Liver (tissue), 9 donors: ENCODE data around the gene NTF3. TPM values are rescaled to one million over a fixed set of nuclear protein-coding genes. Genes with fewer than 3 reads are reported as not detected.

Experiments used
- DNase-seq: peaks from one replicate; pipeline ENCODE4 v3.0.0-alpha.2; 2017; ENCODE audit warnings: low spot score
- H3K27ac ChIP-seq, 2 donors: one replicate each; pipeline ENCODE4 v1.7.0; 2013; ENCODE audit warnings: inconsistent platforms in 2 of 2, low read length in 2 of 2, control low read depth in 1 of 2, low read depth in 1 of 2, mild to moderate bottlenecking in 1 of 2
- H3K27me3 ChIP-seq, 4 donors: one replicate each; pipeline versions ENCODE4 v1.6.1 to v1.7.0; 2013; ENCODE audit warnings: low read length in 3 of 4, inconsistent platforms in 1 of 4, mild to moderate bottlenecking in 1 of 4, moderate library complexity in 1 of 4; ENCODE audit not compliant: control insufficient read depth in 4 of 4, insufficient read depth in 4 of 4
- H3K36me3 ChIP-seq, 4 donors: one replicate each; pipeline versions ENCODE4 v1.6.1 to v1.7.0; 2013; ENCODE audit warnings: low read length in 3 of 4, mild to moderate bottlenecking in 3 of 4, low read depth in 1 of 4, moderate library complexity in 1 of 4; ENCODE audit not compliant: control insufficient read depth in 4 of 4, insufficient read depth in 3 of 4
- H3K4me1 ChIP-seq, 4 donors: one replicate each; pipeline versions ENCODE4 v1.6.1 to v1.7.0; 2013; ENCODE audit warnings: low read length in 3 of 4, mild to moderate bottlenecking in 3 of 4, moderate library complexity in 1 of 4; ENCODE audit not compliant: control insufficient read depth in 4 of 4, insufficient read depth in 4 of 4
- H3K4me3 ChIP-seq, 3 donors: one replicate each; pipeline versions ENCODE4 v1.6.1 to v1.7.0; 2013; ENCODE audit warnings: low read length in 3 of 3, control low read depth in 1 of 3, low read depth in 1 of 3, mild to moderate bottlenecking in 1 of 3
- H3K9ac ChIP-seq, 2 donors: one replicate each; pipeline ENCODE4 v1.7.0; 2013; ENCODE audit warnings: low read length in 2 of 2, mild to moderate bottlenecking in 2 of 2, moderate library complexity in 2 of 2, control low read depth in 1 of 2, low read depth in 1 of 2
- H3K9me3 ChIP-seq, 4 donors: one replicate each; pipeline versions ENCODE4 v1.6.1 to v1.7.0; 2013; ENCODE audit warnings: low read length in 3 of 4; ENCODE audit not compliant: control insufficient read depth in 4 of 4
- EGR1 ChIP-seq, 2 donors: IDR thresholded peaks; 2 replicates each; pipeline ENCODE4 v1.6.1; 2016 to 2018; ENCODE audit warnings: antibody characterized with exemption in 2 of 2, low read depth in 2 of 2
- FOXA1 ChIP-seq: IDR thresholded peaks from 2 replicates; pipeline ENCODE4 v1.6.1; 2016; ENCODE audit warnings: antibody characterized with exemption
- FOXA2 ChIP-seq: IDR thresholded peaks from 2 replicates; pipeline ENCODE4 v1.6.1; 2016; ENCODE audit warnings: antibody characterized with exemption
- HNF4A ChIP-seq, 2 donors: conservative IDR thresholded peaks; 2 replicates each; pipeline ENCODE4 v1.6.1; 2016; ENCODE audit warnings: antibody characterized with exemption in 2 of 2, mild to moderate bottlenecking in 2 of 2
- HNF4G ChIP-seq: IDR thresholded peaks from 2 replicates; pipeline ENCODE4 v1.6.1; 2016; ENCODE audit warnings: antibody characterized with exemption
- JUND ChIP-seq, 2 donors: IDR thresholded peaks; 2 replicates each; pipeline ENCODE4 v1.6.1; 2016; ENCODE audit warnings: antibody characterized with exemption in 2 of 2
- RXRA ChIP-seq, 2 donors: IDR thresholded peaks; 2 replicates each; pipeline ENCODE4 v1.6.1; 2017 to 2018; ENCODE audit warnings: antibody characterized with exemption in 2 of 2, mild to moderate bottlenecking in 1 of 2
- SP1 ChIP-seq: IDR thresholded peaks from 2 replicates; pipeline ENCODE4 v1.6.1; 2018; ENCODE audit warnings: antibody characterized with exemption, mild to moderate bottlenecking
- TAF1 ChIP-seq: conservative IDR thresholded peaks from 2 replicates; pipeline ENCODE4 v1.6.1; 2016; ENCODE audit warnings: antibody characterized with exemption, mild to moderate bottlenecking
- YY1 ChIP-seq: IDR thresholded peaks from 2 replicates; pipeline ENCODE4 v1.6.1; 2016; ENCODE audit warnings: antibody characterized with exemption, mild to moderate bottlenecking
- WGBS: extraction: QIAGEN DNeasy Blood & Tissue Kit; methylation state at CpG from one replicate; pipeline ENCODE4 v1.1.7; 2013; 5-methylcytosine and 5-hydroxymethylcytosine counted together
- polyA plus RNA-seq, 2 donors: library from polyadenylated mRNA; stranded (reverse) in 1 of 2; unstranded in 1 of 2; fragments of 200-250 nt in 1 of 2; fragments of >200 nt in 1 of 2; fragmentation: Nextera tagmentation in 1 of 2; extraction: Ambion mirVana in 1 of 2; gene quantifications; one replicate each; pipeline versions ENCODE4 v1.2.1 to v1.2.3, GENCODE V29; 2013 to 2015
- total RNA-seq, 2 donors: library from RNA; depleted of rRNA; stranded (reverse); fragments of >200 nt; gene quantifications; one replicate each; pipeline ENCODE4 v1.2.3, GENCODE V29; 2014
- TF ChIP-seq, protein P1 (sequence below): IDR thresholded peaks from 2 replicates; pipeline ENCODE4 v1.6.1; 2016; ENCODE audit warnings: antibody characterized with exemption
- TF ChIP-seq, protein P2 (sequence below): IDR thresholded peaks from 2 replicates; pipeline ENCODE4 v1.6.1; 2016; ENCODE audit warnings: antibody characterized with exemption, mild to moderate bottlenecking
- TF ChIP-seq, protein P3 (sequence below): IDR thresholded peaks from 2 replicates; pipeline ENCODE4 v1.6.1; 2016; ENCODE audit warnings: antibody characterized with exemption
- TF ChIP-seq, protein P4 (sequence below): fragments of 150-350 bp; IDR thresholded peaks from 2 replicates; pipeline ENCODE4 v1.5.1; 2017; ENCODE audit warnings: improper control_type of control experiment, low read depth, low read length; ENCODE audit not compliant: missing input control
- TF ChIP-seq, protein P5 (sequence below): IDR thresholded peaks from 2 replicates; pipeline ENCODE4 v1.6.1; 2016; ENCODE audit warnings: antibody characterized with exemption
- donor health status: healthy.
- donor health status: healthy.
- donor health status: healthy.
- donor health status: healthy.
- donor health status: healthy.

NTF3 gene
- total and polyA plus RNA-seq, 4 donors: 0.89 to 2.8 (median 1.5) TPM

DNA sequence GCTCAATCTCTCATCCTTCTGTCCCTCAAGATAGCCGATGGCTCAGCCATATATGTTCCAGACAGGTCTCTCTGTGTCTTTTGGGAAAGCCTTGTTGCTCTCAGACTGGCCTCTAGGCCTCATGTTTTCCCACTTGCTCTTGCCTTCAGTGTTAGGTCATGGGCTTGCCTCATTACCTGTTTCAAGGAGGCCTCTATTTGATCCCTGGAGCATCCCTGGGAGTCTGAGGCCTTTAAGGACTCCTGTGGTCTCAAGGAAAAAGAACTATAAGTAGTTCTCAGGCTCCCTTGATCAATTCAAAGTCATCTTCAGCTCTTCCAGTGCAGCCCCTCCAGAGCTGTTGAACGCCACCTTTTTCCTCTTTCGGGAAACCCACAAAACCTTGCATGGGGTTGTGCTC is 47.9 kb downstream of the NTF3 start (continued):
- no peak for TF ChIP-seq HNF4G
- no peak for TF ChIP-seq FOXA1
- TF ChIP-seq, protein P1, sequence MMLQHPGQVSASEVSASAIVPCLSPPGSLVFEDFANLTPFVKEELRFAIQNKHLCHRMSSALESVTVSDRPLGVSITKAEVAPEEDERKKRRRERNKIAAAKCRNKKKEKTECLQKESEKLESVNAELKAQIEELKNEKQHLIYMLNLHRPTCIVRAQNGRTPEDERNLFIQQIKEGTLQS: no peak
- TF ChIP-seq FOXA2: no peak
- TF ChIP-seq HNF4A (conservative IDR thresholded peaks at IDR 0.05): no peak
- TF ChIP-seq YY1: no peak
- TF ChIP-seq EGR1 (IDR thresholded peaks at IDR 0.05; ENCODE audit: low read depth in 2 of 2): no peak

DNA sequence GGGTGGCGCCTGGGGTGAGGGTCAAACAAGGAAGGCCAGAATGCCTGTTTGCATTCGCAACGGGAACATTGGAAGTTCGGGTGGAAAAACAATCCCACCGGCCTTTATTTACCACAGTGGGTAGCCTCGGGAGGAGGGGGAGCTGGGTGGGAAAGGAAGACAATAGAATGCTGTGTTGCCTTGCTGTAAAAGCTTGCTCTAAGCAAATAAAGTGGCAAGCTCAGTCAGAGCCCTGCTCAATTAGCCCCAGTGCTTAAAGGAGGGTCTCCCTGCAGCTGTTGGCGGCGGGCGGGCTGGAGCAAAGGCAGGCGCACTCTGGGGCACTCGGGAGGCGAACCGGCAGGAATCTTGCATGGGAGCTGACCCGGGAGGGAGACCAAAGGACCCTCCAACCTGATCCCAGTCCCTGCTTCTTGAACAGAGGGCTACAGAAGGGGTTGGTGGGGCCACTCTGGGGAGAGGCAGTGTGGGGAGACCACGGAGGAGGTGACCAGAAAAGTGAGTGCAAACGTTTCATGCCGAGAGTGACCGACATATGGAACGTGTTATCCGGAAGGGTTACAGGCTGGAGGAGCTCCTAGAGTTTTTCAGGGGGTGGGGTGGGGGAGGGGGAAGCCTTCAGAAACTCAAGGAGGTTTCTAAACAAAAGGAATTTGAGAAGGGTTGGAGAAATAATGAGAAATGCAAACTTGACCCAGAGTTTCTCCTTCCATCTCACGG is 48.5 kb downstream of the NTF3 start:
- TF ChIP-seq, protein P2, sequence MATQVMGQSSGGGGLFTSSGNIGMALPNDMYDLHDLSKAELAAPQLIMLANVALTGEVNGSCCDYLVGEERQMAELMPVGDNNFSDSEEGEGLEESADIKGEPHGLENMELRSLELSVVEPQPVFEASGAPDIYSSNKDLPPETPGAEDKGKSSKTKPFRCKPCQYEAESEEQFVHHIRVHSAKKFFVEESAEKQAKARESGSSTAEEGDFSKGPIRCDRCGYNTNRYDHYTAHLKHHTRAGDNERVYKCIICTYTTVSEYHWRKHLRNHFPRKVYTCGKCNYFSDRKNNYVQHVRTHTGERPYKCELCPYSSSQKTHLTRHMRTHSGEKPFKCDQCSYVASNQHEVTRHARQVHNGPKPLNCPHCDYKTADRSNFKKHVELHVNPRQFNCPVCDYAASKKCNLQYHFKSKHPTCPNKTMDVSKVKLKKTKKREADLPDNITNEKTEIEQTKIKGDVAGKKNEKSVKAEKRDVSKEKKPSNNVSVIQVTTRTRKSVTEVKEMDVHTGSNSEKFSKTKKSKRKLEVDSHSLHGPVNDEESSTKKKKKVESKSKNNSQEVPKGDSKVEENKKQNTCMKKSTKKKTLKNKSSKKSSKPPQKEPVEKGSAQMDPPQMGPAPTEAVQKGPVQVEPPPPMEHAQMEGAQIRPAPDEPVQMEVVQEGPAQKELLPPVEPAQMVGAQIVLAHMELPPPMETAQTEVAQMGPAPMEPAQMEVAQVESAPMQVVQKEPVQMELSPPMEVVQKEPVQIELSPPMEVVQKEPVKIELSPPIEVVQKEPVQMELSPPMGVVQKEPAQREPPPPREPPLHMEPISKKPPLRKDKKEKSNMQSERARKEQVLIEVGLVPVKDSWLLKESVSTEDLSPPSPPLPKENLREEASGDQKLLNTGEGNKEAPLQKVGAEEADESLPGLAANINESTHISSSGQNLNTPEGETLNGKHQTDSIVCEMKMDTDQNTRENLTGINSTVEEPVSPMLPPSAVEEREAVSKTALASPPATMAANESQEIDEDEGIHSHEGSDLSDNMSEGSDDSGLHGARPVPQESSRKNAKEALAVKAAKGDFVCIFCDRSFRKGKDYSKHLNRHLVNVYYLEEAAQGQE: no peak
- TF ChIP-seq TAF1 (no peak), SP1 (no peak), FOXA1 (no peak), RXRA (IDR thresholded peaks at IDR 0.05) (no peak), HNF4G (no peak), EGR1 (IDR thresholded peaks at IDR 0.05; ENCODE audit: low read depth in 2 of 2) (no peak), JUND (IDR thresholded peaks at IDR 0.05) (no peak)
- TF ChIP-seq, protein P3, sequence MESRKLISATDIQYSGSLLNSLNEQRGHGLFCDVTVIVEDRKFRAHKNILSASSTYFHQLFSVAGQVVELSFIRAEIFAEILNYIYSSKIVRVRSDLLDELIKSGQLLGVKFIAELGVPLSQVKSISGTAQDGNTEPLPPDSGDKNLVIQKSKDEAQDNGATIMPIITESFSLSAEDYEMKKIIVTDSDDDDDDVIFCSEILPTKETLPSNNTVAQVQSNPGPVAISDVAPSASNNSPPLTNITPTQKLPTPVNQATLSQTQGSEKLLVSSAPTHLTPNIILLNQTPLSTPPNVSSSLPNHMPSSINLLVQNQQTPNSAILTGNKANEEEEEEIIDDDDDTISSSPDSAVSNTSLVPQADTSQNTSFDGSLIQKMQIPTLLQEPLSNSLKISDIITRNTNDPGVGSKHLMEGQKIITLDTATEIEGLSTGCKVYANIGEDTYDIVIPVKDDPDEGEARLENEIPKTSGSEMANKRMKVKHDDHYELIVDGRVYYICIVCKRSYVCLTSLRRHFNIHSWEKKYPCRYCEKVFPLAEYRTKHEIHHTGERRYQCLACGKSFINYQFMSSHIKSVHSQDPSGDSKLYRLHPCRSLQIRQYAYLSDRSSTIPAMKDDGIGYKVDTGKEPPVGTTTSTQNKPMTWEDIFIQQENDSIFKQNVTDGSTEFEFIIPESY: no peak
- TF ChIP-seq, protein P4, sequence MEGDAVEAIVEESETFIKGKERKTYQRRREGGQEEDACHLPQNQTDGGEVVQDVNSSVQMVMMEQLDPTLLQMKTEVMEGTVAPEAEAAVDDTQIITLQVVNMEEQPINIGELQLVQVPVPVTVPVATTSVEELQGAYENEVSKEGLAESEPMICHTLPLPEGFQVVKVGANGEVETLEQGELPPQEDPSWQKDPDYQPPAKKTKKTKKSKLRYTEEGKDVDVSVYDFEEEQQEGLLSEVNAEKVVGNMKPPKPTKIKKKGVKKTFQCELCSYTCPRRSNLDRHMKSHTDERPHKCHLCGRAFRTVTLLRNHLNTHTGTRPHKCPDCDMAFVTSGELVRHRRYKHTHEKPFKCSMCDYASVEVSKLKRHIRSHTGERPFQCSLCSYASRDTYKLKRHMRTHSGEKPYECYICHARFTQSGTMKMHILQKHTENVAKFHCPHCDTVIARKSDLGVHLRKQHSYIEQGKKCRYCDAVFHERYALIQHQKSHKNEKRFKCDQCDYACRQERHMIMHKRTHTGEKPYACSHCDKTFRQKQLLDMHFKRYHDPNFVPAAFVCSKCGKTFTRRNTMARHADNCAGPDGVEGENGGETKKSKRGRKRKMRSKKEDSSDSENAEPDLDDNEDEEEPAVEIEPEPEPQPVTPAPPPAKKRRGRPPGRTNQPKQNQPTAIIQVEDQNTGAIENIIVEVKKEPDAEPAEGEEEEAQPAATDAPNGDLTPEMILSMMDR: no peak
- TF ChIP-seq, protein P1: no peak
- TF ChIP-seq, protein P5, sequence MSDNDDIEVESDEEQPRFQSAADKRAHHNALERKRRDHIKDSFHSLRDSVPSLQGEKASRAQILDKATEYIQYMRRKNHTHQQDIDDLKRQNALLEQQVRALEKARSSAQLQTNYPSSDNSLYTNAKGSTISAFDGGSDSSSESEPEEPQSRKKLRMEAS: no peak
- WGBS: 53% methylated on average over 21 of the region's 21 CpGs
- Histone ChIP-seq H3K9me3 (no peaks in the 10 kb centered on the region), H3K4me1 (no peaks in the 10 kb centered on the region), H3K4me3 (no peak overlapping the region), H3K9ac (no peak overlapping the region), H3K27me3 (no peaks in the 10 kb centered on the region), H3K36me3 (no peaks in the 10 kb centered on the region), H3K27ac (no peak overlapping the region)
- DNase-seq: no peak
